ENCODE data around the gene EHBP1L1. TPM values are rescaled to one million over a fixed set of nuclear protein-coding genes. Genes with fewer than 3 reads are reported as not detected.

The EHBP1L1 gene
- total and polyA plus RNA-seq, 2 of the 8 experiments (the other 6 are each of a cell fraction or from before 2014, with no cell fraction given) = 4.3 to 6.6 TPM

- POLR2A ChIA-PET (ENCODE audit: partially characterized antibody) = interaction anchor here (0.6 to 3.0 kb wide), 9 partner anchors 11 to 472 kb away, joined by 3 to 22 read pairs (median 6); partner anchors contain the start of genes FAM89B, MALAT1 and SCYL1
Measured at GRCh38 chr11:65552388-65552951, 23.4 kb upstream of the EHBP1L1 start.

More at GRCh38 chr11:65552388-65552951, 23.4 kb upstream of the EHBP1L1 start:
- Histone ChIP-seq H3K23me2 (ENCODE audit: low read depth, low read length) (peaks cover 7% of the 10 kb centered on the region; the same call in 1 of the 2 replicates), H3K79me1 (ENCODE audit: low read depth, low read length) (no peaks in the 10 kb centered on the region), H3K36me3 (ENCODE audit: control insufficient read depth in 2 of 4, insufficient read depth in 4 of 4, low read length in 3 of 4) (no peaks in the 10 kb centered on the region), H3K14ac (ENCODE audit: insufficient read length) (no peak overlapping the region), H3K79me2 (ENCODE audit: control insufficient read depth in 1 of 2, insufficient read depth in 2 of 2, low read length in 2 of 2) (no peaks in the 10 kb centered on the region), H2AFZ (ENCODE audit: low read length) (no peak overlapping the region), H3K56ac (replicated peaks; ENCODE audit: insufficient read length, low read depth, low read length) (no peak overlapping the region), H2BK5ac (ENCODE audit: low read depth, low read length) (0 out of 2 replicates have a peak overlapping the region, but pooled peaks have one; percentile 31), H4K91ac (replicated peaks; ENCODE audit: insufficient read length, low read length) (no peak overlapping the region), H2BK120ac (replicated peaks; ENCODE audit: low read depth, low read length) (no peak overlapping the region), H2BK12ac (ENCODE audit: low read depth, low read length) (peak overlapping the region; percentile 4; the same call in 1 of the 2 replicates), H3K27ac (ENCODE audit: low read depth, low read length) (no peak overlapping the region), H3K4ac (replicated peaks; ENCODE audit: insufficient read length, low read depth, low read length) (no peak overlapping the region), H4K8ac (ENCODE audit: extremely low read depth, insufficient read depth, low read length) (no peak overlapping the region; the same call in 1 of the 2 replicates), H3K27me3 (replicated peaks in 1 of 4; ENCODE audit: control insufficient read depth in 3 of 4, extremely low read depth in 1 of 4, insufficient read depth in 3 of 4, low read length in 3 of 4) (peaks cover 2 to 40% (median 27%) of the 10 kb centered on the region in 4 experiments; a peak in 6 of 7 replicates), H3K18ac (ENCODE audit: extremely low read depth, low read length) (no peak overlapping the region), H2BK15ac (ENCODE audit: low read length) (peak overlapping the region; percentile 2), H3K9ac (replicated peaks in 1 of 4; ENCODE audit: extremely low read depth in 1 of 4, low read depth in 3 of 4, low read length in 3 of 4) (no peak overlapping the region), H3K23ac (ENCODE audit: insufficient read length) (no peak overlapping the region), H2BK20ac (ENCODE audit: low read length) (peak overlapping the region; percentile 34; the same call in 1 of the 2 replicates), H3K4me3 (ENCODE audit: extremely low read depth in 1 of 4, insufficient read depth in 2 of 4, low read depth in 3 of 4, low read length in 4 of 4) (no peak overlapping the region), H3K4me2 (ENCODE audit: insufficient read depth in 1 of 2, low read depth in 2 of 2, low read length in 2 of 2) (peak overlapping the region in 1 of 2 experiments; percentile 57; a peak in 2 of 4 replicates), H4K20me1 (replicated peaks in 1 of 2; ENCODE audit: control insufficient read depth in 1 of 2, insufficient read depth in 2 of 2, low read length in 2 of 2) (peaks cover 0 to 2% of the 10 kb centered on the region in 2 experiments), H4K5ac (ENCODE audit: insufficient read length, low read depth, low read length) (no peak overlapping the region), H3K9me3 (ENCODE audit: insufficient read depth in 2 of 2, low read depth in 1 of 2, low read length in 1 of 2) (no peaks in the 10 kb centered on the region), H2AK5ac (ENCODE audit: low read depth, low read length) (no peak overlapping the region), H3K4me1 (replicated peaks in 1 of 4; ENCODE audit: control insufficient read depth in 3 of 4, insufficient read depth in 4 of 4, low read length in 3 of 4) (peaks cover 0 to 38% (median 28%) of the 10 kb centered on the region in 4 experiments; a peak in 6 of 7 replicates)
- TF ChIP-seq ATF3 (IDR thresholded peaks at IDR 0.05; ENCODE audit: insufficient read depth, low read depth, low read length) (0 out of 2 replicates have a peak, but pooled peaks have one; percentile 10), ATF2 (IDR thresholded peaks at IDR 0.05; ENCODE audit: low read length) (no peak), USF2 (IDR thresholded peaks at IDR 0.05; ENCODE audit: low read length) (peak; percentile 73)
- FAIRE-seq (no peak), DNase-seq (ENCODE audit: low read depth in 1 of 2, low spot score in 2 of 2) (no peak)
- WGBS, 2 experiments (ENCODE audit: extremely low coverage in 1 of 2, insufficient coverage in 1 of 2, insufficient read length in 1 of 2, insufficient replicate concordance in 2 of 2, low coverage in 1 of 2, low lambda C conversion rate in 2 of 2, missing lambda C conversion rate in 1 of 2) = 73% methylated on average over 9 of the region's 9 CpGs; no CpG with 5 or more reads in 1 of the 2 experiments
- CTCF ChIA-PET (ENCODE audit: partially characterized antibody) = interaction anchor here (0.6 to 6.9 kb wide), 20 partner anchors 7 to 728 kb away, joined by 3 to 78 read pairs (median 6); partner anchors contain the start of genes CCDC85B, EHBP1L1, FAM89B and KCNK7
